ENCODE data around the gene TMEM273.

Gene TMEM273

DNA sequence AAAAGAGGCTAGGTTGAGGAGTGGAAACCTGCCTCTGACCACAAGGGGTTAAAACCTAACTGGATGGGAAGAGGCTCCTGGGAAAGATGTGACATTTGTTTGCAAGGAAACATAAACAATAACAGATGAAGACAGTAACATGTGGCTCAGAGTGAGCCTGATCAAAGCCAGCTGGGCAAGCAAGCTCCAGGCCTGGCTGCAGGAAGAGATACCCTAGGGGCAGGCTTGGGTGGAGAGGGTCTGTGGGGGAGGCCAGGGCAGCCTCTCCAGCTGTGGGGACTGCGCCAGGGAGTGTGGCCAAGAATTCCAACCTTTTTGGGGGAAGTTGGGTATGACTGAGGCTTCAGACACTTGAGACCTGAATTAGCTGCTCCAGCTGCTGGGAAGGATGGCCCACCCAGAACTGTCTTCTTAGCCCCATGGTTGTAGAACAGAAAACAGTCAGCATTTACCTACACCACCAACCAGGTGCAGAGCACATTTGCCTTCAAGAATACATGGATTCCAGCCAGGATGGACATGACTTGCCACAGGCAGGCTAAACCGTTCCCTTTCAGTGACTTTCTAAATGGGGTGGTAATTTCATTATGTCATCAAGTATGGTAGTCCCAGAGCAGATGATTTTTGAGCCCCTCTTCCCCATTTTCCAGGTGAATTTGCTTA is 44.0 kb downstream of the TMEM273 start:
- TF ChIP-seq, protein P1, sequence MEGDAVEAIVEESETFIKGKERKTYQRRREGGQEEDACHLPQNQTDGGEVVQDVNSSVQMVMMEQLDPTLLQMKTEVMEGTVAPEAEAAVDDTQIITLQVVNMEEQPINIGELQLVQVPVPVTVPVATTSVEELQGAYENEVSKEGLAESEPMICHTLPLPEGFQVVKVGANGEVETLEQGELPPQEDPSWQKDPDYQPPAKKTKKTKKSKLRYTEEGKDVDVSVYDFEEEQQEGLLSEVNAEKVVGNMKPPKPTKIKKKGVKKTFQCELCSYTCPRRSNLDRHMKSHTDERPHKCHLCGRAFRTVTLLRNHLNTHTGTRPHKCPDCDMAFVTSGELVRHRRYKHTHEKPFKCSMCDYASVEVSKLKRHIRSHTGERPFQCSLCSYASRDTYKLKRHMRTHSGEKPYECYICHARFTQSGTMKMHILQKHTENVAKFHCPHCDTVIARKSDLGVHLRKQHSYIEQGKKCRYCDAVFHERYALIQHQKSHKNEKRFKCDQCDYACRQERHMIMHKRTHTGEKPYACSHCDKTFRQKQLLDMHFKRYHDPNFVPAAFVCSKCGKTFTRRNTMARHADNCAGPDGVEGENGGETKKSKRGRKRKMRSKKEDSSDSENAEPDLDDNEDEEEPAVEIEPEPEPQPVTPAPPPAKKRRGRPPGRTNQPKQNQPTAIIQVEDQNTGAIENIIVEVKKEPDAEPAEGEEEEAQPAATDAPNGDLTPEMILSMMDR (IDR thresholded peaks at IDR 0.05; ENCODE audit: control insufficient read depth, extremely low read depth, insufficient read depth) = no peak
- no peak overlapping the region for H3K4me3 ChIP-seq (ENCODE audit: low read depth, low read length)
- DNase-seq (ENCODE audit: low read depth) = no peak

DNA sequence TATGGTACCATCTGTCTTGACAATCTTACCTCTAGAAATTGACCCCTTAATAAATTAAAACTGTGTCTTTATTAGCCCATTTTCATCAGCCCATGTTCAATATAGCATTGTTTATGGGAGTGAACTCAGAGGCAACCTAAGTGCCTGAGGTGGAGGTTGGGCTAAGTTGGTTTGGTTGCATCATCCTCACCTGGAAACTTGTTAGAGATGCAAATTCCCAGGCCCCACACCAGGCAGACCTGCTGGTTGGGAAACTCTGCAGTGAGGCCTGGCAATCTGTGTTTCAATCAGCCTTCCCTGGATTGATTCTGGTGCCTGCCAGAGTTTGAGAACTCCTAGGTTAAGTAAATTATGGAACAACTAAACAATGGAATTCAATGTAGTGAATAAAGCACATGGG is 44.9 kb downstream of the TMEM273 start:
- DNase-seq (ENCODE audit: low read depth) = no peak
- H3K4me3 ChIP-seq (ENCODE audit: low read depth, low read length) = no peak overlapping the region
- TF ChIP-seq, protein P1 (IDR thresholded peaks at IDR 0.05; ENCODE audit: control insufficient read depth, extremely low read depth, insufficient read depth) = no peak

DNA sequence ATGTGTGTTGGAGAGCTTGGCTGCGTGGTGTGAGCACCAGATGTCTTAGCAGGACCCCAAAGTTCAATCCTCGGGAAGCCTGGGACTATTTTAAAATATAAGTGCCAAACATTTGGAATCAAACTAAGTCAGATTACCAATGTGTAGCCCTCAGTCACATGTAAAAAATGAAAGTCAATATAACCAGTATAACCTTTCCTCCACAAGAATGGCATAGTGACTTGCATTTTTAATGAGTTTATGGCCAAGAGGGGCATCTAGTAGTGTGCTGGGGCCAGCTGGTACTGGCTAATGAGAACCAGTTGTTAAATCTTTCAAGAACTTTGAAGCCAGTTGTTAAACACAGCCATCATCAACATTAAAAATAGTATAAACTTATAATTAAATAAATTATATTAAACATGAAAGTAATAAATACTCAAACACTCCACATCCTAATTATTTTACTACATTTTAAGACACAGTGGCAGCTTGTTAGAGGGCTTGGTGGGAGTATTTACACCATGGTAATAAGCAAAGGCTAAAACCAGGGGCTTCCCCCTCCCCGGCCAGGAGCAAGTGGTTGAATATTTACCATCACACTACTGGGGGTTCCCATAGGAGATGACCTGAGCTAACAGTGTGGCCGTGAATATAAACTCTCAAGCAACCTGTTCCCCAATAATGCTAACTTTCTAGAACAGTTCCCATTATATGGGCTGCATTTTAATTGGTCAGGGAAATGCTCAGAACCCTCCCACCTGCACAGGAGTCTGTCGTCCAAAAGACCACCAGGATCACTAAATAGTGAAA is 46.5 kb downstream of the TMEM273 start:
- TF ChIP-seq, protein P1 (IDR thresholded peaks at IDR 0.05; ENCODE audit: control insufficient read depth, extremely low read depth, insufficient read depth) = no peak
- no peak for DNase-seq (ENCODE audit: low read depth)
- no peak overlapping the region for H3K4me3 ChIP-seq (ENCODE audit: low read depth, low read length)

DNA sequence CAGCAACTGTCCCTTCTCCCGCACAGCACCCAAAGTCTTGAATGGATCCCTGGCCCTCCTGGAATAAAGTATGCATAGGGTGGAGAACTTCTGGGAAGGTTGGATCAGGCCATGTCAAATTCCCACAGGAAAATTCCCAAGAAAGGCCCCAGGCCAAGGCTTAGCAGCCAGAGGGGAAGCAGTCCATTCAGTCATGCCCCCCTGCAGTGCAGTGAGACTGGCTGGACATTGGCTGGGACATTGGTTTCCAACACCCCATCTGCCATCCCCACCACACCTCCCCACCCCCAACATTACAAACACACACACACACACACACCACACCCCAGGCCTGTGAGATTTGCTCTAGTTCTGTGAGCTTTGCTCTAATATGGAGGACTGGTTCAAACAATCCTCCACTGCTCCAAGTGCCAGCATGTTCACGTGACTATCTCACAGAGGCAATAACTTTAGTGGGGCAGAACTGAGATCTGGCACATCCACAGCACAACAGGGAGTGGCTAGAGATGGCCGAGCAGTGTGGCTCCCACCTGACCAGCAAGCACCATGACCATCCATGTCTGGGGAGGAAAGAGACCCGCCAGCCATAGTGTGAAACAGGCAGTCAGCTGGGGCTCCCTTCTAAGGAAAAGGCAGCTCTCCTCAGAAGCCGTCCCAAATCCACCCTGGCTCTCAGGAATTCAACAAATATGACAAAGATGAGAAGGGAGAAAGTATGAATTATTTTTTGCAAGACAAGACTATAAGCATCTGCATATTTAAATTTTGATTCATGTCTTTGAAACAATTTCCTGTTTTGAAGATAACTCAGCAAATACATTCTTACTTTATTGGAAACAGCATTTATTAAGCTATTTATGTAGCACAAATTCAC is 47.6 kb downstream of the TMEM273 start:
- H3K4me3 ChIP-seq (ENCODE audit: low read depth, low read length) = no peak overlapping the region
- no peak for DNase-seq (ENCODE audit: low read depth)
- TF ChIP-seq, protein P1 (IDR thresholded peaks at IDR 0.05; ENCODE audit: control insufficient read depth, extremely low read depth, insufficient read depth) = no peak

DNA sequence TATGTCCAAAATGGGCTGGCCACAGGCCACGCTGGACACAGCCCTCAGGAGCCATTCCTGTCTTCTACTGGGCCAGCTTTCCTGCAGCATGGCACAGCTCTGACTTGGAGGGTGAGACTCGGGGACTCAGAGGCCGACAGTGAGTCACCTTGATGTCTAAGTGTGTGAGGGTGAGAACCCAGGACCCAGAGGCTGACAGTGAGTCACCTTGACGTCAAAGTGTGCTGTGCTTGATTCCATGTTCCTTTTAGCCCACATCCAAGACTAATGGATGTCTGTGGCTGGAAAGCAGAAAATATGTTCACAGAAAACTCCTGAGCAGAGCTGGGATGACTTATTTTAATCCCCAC is 48.4 kb downstream of the TMEM273 start:
- no peak overlapping the region for H3K4me3 ChIP-seq (ENCODE audit: low read depth, low read length)
- TF ChIP-seq, protein P1 (IDR thresholded peaks at IDR 0.05; ENCODE audit: control insufficient read depth, extremely low read depth, insufficient read depth) = no peak
- no peak for DNase-seq (ENCODE audit: low read depth)

DNA sequence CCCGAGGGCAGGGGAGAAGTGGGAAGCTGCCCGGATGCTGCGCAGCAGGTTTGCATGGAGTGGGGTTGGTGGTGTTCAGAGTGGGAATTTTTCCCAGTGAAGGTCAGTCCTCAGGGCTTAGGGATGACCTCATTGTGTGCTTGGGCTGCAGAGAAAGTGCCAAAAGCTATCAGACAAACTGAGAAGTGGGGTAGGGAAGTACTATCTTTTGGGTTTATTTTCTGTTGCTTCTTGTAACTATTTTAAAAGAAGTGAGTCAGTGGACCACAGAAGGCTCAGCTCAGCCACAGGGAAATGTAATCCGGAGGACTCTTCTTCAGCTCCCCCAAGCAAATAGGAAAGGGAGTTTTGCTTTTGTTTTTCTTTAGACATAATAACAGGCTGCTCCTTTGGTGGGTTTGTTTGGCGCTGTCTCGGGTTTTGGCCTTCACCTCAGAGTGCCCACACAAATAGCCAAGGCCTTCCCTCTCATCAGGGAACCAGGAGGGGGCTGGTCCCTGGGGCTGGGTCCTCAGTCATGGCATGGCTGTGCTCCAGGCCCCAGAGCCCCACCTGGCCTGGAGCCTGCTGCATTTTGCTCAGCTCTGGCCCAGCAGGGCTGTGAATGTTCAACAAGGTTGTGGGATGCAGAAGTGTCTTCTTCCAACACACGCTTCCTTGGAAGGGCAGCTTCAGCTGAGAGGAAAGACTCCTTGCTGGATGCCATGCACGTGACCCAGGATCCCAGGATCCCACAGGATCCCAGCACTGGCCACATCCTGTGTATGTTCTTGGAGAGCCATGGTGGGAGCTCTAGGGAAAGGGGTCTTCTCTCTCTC is 49.0 kb downstream of the TMEM273 start:
- DNase-seq (ENCODE audit: low read depth) = no peak
- H3K4me3 ChIP-seq (ENCODE audit: low read depth, low read length) = no peak overlapping the region
- TF ChIP-seq, protein P1 (IDR thresholded peaks at IDR 0.05; ENCODE audit: control insufficient read depth, extremely low read depth, insufficient read depth) = no peak
